ENCODE data around the gene INAVA. TPM values are rescaled to one million over a fixed set of nuclear protein-coding genes. Genes with fewer than 3 reads are reported as not detected.

Gene INAVA
- total and polyA plus RNA-seq, 2 of the 13 experiments (the other 11 are each of a cell fraction or from before 2014, with no cell fraction given), result 6.0 to 13.5 TPM

GRCh38 chr1:200899451-200899915 lies 4.8 kb downstream of the INAVA start (continued):
- no peak for TF ChIP-seq ZNF275 (CRISPR knock-in tag; IDR thresholded peaks at IDR 0.05; ENCODE audit: borderline replicate concordance)
- no peak for TF ChIP-seq MTERF4 (CRISPR knock-in tag; IDR thresholded peaks at IDR 0.05)
- no peak for TF ChIP-seq ZNF598 (CRISPR knock-in tag; IDR thresholded peaks at IDR 0.05; ENCODE audit: borderline replicate concordance)
- TF ChIP-seq MAX (IDR thresholded peaks at IDR 0.05), result peak; percentile 55
- no peak for TF ChIP-seq ZFP1 (CRISPR knock-in tag; IDR thresholded peaks at IDR 0.05)
- no peak for TF ChIP-seq CENPX (CRISPR knock-in tag; IDR thresholded peaks at IDR 0.05)
- TF ChIP-seq KLF13 (CRISPR knock-in tag; IDR thresholded peaks at IDR 0.05), result no peak
- no peak for TF ChIP-seq ZEB1 (IDR thresholded peaks at IDR 0.05; ENCODE audit: insufficient replicate concordance, low read depth)
- no peak for TF ChIP-seq POLR2A (IDR thresholded peaks at IDR 0.05; ENCODE audit: insufficient read depth in 1 of 2, low read depth in 2 of 2, low read length in 2 of 2)
- no peak for TF ChIP-seq ATF4 (CRISPR knock-in tag; IDR thresholded peaks at IDR 0.05)
- no peak for TF ChIP-seq ZBTB40 (IDR thresholded peaks at IDR 0.05)
- TF ChIP-seq ZBTB40 (CRISPR knock-in tag; IDR thresholded peaks at IDR 0.05), result no peak
- TF ChIP-seq FOXK2 (IDR thresholded peaks at IDR 0.05), result no peak
- TF ChIP-seq HNRNPL (IDR thresholded peaks at IDR 0.05; ENCODE audit: low read depth, low read length), result no peak
- no peak for TF ChIP-seq RBM22 (optimal IDR thresholded peaks at IDR 0.05; ENCODE audit: low read length)
- TF ChIP-seq ZBTB20 (CRISPR knock-in tag; IDR thresholded peaks at IDR 0.05; ENCODE audit: borderline replicate concordance, low read depth), result no peak
